Lung microvascular endothelial cell (primary cell): ENCODE measurements around the gene POU5F1. TPM values are rescaled to one million over a fixed set of nuclear protein-coding genes. Genes with fewer than 3 reads are reported as not detected.
A peak's percentile ranks its signal among the peaks of the same experiment; 100 is the strongest.

ENCODE experiments used
- DNase-seq, 2 donors: peaks; one replicate each; pipeline versions ENCODE4 v3.0.0 to v3.0.0-alpha.2; 2010; ENCODE audit warnings: low read depth in 2 of 2
- total RNA-seq: library from RNA; depleted of rRNA; stranded (reverse); fragments of >200 nt; gene quantifications from 2 replicates; pipeline ENCODE4 v1.2.1, GENCODE V29; 2014

The POU5F1 gene
- total RNA-seq, 1 donor from 2014 or later: not detected

DNA sequence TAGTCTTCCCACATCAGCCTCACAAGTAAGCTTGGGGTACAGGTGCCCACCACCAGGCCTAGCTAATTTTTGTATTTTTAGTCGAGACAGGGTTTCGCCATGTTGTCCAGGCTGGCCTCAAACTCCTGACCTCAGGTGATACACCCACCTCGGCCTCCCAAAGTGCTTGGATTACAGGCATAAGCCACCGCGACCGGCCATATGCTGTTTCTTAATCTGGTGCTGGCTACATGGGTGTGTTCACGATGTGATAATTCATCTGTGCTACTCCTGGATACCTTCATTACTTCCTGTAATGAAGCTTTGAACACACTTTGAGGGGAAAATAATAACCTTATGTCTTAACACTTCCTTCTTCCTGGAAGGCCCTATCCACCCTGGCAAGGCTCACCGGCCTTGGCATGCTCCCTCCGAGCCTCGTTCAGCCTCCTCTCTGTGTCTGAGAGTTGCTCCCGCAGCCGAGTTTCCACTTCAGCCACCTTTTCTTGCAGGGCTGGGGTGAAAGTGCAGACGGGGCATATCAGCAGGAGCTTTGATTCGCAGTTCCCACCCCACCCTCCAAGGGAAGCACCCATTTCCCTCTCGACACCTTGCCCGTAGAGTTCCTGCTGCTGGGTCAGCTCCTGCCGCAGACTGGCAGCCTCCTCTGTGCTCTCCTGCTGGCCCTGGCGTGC, 26.0 kb downstream of the POU5F1 start:
- no peak for DNase-seq

DNA sequence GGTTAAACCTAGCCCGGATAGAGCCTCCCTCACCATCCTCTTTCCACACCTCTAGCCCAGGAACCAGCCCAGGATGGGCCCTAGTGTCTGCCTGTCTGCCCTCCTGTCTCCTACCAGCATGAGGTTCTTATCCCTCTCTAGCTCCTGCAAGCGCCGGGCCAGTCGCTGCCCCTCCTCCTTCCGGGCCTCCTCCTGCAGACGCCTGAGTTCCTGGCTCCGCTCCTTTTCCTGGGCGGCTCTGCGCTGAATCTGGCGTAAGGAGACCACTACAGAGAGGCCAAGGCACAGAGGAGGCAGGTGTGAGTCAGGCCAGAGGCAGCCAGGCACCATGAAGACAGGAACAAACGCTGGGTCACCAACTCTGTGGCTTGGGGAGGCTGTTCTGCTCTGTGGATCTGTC, 27.3 kb downstream of the POU5F1 start:
- peak in 1 of 2 donors; percentile 67 for DNase-seq

DNA sequence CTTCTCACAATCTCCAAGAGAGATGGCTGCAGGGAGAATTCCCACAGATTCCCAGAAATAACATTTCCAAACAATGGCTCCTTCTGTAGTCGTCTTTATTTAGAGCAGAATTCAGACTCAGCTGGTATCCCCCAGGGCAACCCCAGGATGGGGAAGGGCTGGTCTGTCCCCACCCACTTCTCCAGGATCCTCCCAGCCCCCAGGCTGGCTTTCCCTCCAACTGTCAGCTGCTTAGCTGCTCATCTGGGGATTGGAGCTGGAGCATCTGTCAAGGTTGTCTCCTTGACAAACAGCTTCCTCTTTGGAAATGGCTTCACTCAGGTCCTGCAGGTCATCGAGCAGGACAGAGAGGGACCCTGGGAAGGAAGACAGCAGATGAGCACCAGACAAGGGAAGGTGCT, 28.1 kb downstream of the POU5F1 start:
- no peak for DNase-seq

DNA sequence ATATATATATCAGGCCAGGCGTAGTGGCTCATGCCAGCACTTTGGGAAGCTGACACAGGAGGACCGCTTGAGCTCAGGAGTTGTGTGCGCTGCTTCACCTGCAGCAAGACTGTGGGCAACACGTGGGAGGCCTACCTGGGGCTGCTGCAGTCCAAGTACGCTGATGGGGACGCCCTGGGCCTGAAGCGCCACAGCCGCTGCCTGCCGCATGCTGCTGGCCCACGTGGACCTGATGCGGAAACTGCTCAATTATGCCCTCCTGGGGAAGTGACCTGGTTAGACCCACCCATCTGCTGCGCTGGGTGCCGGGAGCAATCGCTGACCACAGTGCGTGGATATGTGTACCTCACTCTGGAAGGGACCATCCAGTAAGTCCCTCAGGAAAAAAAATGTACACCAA, 29.8 kb downstream of the POU5F1 start:
- DNase-seq: no peak

DNA sequence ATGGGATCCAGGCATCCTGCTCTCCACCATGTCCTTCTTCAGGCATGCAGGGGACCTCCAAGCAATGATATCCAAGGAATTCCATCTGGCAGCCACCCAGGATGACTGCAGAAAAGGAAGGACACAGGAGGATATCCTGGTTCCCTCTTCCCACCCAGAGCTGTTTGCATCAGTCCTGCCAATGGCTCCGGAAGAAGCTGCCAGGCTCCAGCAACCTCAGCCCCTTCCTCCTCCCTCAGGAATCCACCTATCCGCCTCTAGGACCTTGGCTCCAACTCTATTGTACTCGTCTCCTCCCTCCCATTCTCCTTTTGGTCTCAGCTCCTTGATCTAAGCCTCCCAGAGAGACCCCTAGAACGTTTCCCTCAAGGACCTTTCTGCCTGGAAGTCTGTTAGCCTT, 30.9 kb downstream of the POU5F1 start:
- no peak for DNase-seq

DNA sequence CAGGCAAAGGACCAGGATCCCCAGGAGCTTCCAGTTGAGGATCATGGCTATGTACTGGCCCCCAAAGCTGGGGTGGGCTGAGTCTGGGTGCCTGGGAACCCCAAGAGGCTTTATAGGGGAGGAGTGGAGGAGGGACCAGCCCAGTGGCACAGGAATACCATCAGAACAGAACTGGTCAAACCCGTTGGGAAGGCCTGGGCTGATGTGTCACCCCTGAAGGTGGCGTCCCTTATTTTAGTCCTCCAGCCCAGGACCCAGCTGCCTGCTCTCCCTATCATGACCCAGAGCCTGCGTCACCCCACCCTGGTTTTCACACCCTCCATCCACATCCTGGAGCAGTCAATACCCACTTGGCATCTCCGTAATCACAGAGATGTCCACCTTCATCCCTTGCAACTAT, 31.5 kb downstream of the POU5F1 start, which contains the start of gene PSORS1C2:
PSORS1C2 (minus strand) TSS at position 85 of the 400 bp plus-strand sequence; CDS start at position 45, 40 bp downstream.
- no peak for DNase-seq

DNA sequence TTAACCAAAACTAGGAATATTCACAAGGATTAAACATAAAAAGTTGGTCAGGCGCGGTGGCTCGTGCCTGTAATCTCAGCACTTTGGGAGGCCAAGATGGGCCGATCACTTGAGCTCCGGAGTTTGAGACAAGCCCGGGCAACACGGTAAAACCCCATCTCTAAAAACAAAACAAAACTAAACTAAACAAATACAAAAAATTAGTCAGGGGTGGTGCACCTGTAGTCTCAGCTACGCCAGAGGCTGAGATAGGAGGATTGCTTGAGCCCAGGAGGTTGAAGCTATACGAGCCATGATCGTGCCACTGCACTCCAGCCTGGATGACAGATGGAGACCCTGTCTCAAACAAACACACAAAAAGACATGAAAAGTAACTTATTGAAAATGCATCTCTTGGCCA, 34.8 kb downstream of the POU5F1 start:
- DNase-seq: no peak

DNA sequence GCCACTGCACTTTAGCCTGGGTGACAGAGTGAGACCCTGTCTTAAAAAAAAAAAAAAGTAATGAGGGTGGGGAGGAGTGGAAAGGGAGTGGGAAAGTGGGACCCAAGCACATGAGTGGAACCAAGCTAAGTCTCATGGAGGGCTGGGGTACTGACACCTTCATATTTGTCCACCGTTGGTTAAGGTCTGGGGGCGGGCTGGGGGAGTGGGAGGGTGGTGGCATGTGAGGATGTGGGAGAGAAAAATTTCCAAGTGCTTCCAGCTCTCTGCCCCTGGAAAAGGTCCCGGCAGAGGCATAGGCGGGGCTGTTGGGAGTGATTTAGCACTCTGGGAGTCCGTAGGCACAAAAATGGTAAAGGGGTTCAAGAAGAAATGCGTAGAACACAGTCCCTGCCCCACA, 37.7 kb downstream of the POU5F1 start:
- DNase-seq: no peak

DNA sequence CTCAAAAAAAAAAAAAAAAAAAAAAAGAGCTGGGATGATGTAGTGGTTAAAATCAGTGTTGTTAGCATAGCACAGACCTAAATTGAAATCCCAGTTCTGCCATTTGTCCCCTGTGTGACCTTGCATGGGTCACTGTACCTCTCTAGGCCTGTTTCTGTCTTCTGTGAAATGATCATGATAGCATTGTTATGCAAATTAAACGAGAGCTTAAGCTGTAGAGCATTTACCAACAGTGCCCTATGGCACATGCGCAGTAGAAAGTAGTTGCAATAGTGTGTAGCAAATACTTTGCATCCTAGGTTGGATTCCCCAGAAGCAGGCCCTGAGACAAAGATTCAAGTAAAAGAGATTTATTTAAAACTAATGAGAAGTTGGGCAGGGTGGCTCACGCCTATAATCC, 38.9 kb downstream of the POU5F1 start:
- DNase-seq: no peak

DNA sequence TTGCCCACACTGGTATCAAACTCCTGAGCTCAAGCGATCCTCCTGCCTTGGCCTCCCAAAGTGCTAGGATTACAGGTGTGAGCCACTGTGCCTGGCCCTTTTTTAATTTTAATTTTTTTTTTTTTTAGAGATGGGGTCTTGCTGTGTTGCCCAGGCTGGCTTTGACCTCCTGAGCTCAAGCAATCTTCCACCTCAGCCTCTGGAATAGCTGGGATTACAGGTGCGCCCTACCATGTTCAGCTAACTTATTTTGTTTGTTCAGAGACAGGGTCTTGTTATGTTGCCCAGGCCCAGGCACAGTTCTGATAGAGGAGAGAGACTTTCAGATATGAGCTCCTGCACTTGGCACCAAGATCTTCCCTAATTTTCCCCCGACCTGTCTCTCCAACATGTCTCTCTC, 39.7 kb downstream of the POU5F1 start:
- DNase-seq: no peak

DNA sequence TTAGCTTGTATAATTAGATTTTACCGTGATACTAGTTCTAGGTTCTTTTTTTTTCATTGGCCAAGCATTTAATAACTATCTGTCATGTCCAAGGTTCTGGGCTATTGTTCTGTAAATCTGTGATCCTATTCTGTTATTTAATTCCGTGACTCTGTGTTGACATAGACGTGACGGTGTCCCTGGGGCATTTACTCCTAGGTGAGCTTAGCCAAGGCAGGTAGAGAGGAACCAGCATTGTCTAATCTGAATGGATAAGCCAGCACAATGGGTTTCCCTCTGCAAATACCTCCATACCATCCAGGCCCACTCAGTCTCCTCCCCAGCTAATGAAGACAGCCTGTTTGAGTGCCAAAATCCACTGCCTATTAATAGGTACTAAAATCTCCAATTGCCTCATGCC, 41.4 kb downstream of the POU5F1 start:
- DNase-seq: no peak

DNA sequence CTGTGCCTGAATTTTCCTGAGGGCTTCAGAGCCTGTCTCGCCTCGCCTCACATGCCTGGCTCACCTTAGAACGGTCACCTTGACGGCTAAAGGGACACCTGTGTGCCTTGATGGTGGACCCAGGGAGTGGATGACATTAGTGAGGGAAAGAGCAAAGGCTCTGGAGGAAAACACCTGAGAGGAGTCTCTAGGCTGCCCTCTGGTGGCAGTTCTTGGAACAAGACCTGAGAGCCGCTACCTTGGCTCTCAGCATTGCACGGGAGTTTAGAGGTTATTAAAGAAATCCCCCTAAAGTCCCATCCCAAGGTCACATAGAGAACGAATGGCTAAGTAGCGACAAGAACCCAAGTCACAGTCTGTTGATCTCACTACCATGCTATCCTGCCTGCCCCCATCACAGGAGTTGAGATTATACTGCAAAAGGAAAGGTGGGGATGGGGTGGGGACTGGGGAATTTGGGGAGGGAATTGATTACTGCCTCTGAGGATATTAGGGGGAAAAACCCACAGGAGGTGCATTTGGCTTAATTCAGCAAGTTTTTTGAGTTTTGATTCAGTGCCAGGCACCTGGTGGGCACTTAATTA, 42.3 kb downstream of the POU5F1 start:
- DNase-seq: peak; percentile 28 to 53

DNA sequence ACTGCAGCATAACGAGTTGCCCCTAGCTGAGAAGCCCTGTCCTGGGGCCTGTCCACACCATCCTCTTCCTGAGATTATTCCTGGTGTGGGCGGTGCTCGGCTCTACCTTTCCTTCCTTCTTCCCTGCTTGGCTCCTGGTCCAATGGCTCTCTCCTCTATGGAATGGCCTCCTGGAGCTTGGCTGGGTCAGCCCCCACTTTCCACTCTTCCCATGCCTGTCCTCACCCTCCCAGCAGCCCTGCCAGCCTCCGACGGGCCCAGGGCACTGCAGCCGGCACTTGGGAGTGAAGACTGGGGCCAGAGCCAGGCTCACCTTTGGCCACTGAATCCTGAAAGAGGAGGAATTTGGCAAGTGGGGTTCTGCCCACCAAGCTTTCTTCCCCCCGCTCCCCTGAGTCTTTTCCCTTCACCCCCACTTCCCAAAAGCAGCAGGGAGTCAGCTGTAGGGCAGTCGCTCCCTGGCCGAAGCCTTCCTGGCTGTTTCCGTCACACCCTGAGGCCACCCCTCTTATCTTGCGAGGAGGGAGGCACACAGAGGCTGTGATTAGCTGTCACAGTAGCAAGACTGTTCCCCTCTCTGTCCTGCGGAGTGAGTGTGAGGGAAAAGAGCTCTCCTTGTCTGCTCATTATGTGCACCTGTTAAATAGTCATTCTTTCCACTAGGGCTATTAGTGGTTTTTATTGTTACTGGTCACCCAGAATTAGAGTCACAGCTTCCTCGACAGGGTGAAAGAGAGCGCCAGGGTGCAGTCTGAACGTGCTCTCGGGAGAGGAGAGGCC, 43.9 kb downstream of the POU5F1 start:
- no peak for DNase-seq

DNA sequence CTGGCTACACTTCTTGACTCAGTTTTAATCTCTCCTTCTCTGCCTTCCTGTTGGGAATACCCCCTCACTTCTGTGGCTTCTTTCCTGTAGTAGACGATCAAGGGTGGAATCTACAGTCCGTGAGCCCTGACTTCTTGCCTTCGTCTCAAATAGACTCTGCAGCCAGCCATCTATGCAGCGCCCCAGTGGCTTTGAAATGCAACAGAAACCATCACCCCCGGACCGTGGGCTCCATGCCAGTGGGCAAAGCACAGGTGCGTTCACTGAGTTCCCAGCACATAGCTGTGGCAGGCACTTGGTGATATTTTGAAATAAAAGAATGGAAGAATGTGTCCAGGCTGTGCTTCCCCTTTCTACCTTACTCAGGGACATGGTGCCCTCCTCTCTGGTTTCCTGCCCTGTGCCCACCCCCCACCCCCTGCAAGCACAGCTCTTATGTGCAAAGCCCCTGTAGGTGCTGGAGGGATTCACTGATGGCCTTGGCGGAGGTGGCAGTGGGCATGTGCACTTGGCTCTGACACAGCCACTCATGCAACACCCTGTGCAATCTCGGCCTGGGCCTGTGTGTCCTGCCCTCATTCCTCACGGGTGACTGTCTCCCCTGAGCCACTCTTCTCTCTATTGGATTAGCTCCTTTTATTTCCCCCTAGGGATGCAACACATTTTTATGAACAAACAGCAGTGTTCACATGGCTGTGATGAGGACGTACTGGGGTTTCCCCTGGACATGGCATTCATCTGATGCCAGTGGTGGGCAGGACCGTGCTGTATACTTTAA, 44.7 kb downstream of the POU5F1 start:
- peak in 1 of 2 donors; percentile 28 for DNase-seq

DNA sequence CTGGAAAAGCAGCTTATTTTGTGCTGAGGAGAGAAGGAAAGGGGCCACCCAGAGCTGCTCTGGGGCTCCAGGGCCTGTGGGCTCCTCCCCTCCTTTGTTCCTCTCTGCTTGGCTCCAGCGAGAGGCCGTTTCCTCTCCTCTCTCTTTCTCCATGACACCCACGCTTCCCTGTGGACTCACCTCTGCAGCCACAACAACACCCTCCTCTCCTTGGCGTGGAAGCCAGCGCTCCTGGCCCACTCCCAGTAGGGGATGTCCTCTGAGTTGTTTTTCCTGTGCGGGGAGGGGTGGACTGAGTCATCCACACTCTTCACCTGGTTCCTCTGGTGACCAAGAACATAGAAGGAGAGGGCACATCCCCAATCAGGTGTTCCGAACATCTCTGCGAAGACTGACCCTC, 45.3 kb downstream of the POU5F1 start:
- DNase-seq: peak; percentile 67 to 76

DNA sequence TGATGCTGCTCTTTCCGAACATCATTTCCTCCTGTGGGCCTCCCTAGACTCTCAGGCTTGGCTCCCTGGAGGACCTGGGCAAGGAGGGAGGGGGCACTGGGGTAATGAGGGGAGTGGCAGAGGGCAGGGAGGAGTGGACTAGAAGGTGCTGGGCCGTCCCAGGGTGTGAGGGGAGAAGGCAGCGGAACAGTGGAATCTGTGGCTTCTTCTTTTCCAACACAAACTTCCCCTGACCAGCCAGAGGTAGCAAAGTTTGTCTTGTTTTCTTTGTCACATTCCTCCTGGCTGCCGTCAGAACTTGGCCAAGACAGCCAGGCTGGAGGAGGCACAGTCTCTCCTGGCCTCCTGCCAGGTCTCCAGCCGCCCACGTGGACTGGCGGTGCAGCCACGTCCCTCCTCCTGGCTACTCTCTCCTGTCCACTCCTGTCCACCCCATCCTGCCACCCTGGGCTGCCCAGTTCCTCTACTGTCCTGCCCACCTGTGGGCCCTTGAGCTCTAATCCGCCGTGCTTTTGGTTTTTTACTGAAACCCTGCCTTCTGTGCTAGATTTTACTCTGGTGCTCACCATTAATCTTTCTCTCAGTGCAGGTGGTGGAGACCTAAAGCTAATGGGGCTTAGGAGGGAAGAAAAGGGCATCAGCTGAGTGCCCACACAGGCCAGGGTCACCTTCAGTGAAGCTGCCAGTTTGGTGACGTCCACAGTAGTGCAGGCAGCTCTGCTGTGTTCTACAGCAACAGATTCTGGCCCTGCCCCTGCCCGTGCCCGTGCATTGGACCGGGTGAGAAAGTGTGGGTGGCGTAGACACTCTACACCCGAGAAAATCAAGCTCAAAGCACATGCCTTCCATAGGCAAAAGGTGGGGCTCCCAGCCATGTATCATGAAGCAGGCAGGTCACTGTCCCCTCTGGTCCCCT, 47.4 kb downstream of the POU5F1 start:
- DNase-seq: peak in 1 of 2 donors; percentile 86

DNA sequence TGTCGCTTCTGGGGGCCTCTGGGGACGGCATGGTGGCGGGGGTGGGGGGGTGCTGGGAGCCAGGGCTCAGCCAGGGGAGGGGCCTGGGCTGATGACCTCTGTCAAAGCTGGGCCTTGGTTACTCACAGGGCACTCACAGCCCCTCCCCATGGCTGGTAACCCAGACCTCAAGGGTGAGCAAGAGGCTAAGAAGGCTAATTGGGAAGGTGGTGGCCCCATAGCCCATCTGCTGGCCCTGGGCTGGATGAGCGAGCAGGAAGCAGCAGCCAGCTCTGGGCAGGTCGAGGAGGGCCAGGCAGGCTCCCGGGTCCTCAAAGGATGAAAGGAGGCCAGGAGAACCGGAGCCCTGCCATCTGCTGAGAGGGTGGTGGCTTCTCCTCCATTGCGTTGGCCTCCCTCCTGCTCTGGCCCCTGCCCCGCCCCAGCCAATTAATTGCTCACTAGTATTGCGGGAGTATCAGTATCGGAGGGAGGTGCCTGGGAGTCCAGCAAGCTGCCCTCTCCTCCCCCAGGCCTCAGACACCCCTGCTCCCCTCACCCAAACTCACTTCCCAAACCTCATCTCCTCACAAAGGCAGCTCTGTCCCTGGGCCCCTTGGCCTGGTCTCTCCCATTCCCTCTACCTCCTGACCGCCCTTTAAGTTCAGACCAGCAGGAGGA, 49.2 kb downstream of the POU5F1 start:
- no peak for DNase-seq

DNA sequence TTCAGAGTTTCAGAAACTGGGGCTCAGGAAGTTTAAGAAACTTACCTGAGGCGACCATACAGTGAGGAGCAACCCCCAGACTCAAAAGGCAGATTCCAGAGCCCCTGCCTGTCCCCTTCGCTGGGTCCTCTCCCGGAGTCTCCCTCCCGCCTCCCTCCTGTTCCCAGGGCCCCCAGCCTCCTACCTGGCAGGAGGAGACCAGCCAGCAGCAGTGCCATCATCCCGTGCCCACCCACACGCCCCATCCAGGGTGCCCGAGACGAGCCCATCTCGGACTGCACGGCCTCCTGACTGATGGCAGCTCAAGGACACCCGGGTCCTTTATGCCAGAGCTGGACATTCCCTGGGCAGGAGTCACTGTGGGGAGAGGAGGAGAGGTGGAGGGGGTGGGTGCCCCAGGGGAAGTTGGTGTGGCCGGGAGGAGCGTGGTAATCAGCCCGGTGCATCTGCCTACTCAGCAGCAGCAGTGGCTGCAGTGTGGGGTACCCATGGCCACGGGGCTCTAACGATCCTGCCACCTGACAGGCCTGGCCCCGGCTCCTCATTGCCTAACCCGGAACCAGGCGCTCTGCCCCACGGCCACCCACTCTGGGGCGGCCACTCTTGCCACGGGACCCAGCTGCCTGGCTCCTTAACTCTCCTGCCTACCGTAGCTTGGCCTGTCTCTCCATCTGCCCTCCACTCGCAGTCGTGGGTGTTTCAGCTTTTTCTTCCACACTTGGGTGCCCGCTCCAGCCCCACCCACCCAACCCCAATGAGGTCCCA, 50.1 kb downstream of the POU5F1 start, which contains the start of gene CDSN:
CDSN (minus strand) TSS at position 296 of the 765 bp plus-strand sequence; CDS start at position 269, 27 bp downstream.
- DNase-seq: no peak

DNA sequence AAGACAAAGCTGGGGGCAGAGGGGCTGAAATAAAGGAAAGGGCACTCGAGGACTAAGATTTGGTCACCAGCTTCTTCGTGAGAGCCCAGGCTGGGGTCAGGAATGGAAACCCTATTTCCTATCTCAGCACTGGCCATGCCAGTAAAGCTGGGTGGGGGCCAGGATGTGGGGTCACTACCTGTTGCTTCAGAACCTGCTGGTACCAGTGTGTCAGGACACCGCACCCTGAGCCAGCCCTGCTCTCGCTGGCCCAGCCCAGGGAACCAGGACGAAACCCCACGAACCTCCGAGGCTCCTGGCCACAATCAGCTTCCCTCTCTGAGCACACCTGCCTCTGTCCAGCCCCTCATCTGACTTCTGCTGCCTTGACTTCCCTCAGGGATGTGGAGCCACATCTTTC, 52.3 kb downstream of the POU5F1 start:
- no peak for DNase-seq
